GM18508 (cell line): ENCODE data around the gene ERP29.
"Not testable (repeated sequence)": the region's sequence is repeated elsewhere in the genome, so short reads cannot be mapped to it uniquely, and the experiment has no call there.

Experiments used
- ATAC-seq: cut with Tn5 transposase; IDR thresholded peaks from one replicate; pipeline ENCODE4 v1.9.1; 2021; ENCODE audit warnings: moderate number of reproducible peaks; ENCODE audit not compliant: insufficient read depth, unreplicated experiment

Gene ERP29

DNA sequence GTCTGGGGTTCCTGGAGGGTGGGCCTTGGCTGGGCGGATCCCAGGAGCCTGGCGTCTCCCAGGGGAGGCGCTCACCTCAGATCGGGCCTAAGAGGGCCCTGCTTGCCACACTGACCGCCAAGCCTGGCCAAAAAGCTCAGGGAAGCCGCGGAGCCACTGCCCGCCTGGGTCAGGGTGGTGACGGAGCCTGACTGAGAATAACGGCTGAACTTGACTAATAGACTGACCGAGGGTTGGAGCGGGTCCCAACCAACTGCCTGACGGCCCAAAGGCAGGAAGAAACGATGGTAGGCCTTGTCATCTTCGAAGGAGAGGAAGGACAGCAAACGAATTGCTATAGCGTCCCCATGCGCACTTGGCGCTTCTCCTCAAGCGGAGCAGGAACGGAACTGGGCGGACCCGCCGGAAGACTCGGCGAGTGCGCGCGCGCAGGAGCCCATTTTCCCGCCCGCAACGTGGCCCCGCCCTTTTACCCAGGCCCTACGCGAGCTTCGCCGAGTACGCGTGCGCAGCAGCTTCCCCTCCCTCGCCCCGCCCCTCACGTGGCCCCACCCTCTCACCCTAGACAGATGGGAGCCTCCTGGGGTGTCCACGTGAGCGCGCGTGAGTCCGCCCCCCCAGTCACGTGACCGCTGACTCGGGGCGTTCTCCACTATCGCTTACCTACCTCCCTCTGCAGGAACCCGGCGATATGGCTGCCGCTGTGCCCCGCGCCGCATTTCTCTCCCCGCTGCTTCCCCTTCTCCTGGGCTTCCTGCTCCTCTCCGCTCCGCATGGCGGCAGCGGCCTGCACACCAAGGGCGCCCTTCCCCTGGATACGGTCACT is at the start of gene ERP29, which contains the start of gene TMEM116:
Gene ERP29, plus strand, starts transcription at position 652 of the 826 bp plus-strand sequence. Its CDS starts 40 bp downstream, at position 692.
Gene TMEM116, minus strand, starts transcription at position 391 of the 826 bp plus-strand sequence. CDS start 7,895 bp downstream, outside the sequence.
- peak; percentile 38 for ATAC-seq

DNA sequence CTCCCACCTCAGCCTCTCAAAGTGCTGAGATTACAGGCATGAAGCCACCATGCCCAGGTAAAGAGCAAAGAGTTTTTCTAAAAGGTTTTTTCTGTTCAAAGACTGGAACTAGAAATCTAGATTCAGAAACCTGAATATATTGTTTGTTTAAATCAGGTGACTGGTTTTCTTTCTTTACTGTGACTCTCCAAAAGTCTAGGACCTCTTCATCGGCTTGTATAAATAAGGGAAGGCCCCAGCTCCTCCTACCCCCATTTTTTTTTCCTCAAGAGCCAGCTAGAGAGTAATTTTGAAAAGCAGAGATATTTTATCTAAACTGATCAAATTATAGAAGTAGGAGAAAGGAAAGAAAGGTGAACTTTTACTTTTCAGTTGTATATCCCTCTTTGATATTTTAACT is 48.3 kb upstream of the ERP29 start:
- no peak for ATAC-seq

DNA sequence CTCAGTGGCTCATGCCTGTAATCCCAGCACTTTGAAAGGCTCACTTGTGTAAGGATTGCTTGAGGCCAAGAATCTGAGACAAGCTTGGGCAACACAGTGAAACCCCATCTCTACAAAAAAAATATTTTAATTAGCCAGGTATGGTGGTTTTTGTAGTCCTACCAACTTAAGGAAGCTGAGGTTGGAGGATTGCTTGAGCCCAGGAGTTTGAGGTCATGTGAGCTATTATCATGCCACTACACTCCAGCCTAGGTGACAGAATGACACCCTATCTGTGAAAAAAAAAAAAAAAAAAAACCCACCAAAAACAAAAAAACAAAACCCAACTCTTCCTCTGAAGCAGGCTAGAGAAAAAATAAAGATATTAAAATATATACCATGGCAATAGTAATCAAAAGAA is 41.4 kb upstream of the ERP29 start:
- ATAC-seq = no peak

DNA sequence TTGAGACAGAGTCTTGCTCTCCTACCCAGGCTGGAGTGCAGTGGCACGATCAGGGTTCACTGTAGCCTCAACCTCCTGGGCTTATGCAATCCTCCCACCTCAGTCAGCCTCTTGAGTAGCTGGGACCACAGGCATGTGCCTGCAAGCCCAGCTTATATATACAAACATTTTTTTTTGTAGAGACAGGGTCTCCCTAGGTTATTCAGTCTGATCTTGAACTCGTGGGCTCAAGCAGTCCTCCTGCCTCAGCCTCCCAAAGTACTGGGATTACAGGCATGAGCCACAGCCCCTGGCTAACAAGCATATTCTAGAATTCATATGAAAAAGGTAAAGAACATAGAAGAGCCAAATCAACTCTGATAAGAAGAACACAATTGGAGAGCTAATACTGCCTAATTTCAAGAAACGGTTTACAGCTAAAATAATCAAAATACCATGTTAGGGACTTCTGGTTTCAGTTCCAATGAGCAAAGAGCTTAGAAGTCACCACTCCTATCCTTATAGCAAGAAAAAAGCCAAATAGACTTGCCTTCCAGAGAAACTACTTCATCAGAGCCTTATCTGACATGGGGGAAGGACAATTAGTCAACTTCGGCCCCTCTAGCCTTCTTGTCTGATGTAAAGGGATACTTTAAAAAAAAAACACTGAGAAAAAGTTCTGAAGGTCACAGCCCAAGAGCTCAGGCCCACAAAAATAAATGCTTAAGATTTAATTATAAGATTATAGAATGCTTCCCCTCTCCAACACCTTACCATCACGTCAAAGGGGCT is 37.9 kb upstream of the ERP29 start:
- ATAC-seq = no peak

DNA sequence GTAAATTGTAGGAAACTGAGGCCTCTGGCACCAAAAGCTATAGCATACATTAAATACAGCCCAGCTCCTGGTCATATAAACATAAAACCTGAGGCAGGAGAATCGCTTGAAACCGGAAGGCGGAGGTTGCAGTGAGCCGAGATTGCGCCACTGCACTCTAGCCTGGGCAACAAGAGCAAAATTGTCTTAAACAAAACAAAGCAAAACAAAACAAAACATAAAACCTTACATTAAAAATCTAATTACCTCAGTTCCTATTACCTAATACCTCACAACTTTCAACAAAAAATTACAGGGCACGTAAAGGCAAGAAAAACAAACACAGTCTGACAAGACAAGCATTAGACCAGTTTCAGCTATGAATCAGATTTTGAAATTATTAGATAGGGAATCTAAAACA is 36.9 kb upstream of the ERP29 start:
- ATAC-seq = no peak

DNA sequence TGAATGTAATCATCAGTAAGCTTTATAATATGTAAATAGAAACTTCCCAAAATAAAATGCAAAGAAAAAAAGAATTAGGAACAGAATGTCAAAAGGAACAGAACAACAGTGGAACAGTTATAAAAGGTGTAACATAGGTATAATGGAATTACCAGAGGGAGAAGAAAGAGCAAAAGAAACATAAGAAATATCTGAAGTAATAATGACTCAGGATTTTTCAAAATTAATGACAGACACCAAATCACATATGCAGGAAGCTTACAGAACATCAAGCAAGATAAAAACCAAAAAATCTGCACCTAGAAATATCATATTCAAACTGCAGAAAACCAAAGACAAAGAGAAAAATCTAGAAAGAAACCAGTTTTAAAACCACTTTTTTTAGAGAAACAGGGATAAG is 36.4 kb upstream of the ERP29 start:
- ATAC-seq = no peak

DNA sequence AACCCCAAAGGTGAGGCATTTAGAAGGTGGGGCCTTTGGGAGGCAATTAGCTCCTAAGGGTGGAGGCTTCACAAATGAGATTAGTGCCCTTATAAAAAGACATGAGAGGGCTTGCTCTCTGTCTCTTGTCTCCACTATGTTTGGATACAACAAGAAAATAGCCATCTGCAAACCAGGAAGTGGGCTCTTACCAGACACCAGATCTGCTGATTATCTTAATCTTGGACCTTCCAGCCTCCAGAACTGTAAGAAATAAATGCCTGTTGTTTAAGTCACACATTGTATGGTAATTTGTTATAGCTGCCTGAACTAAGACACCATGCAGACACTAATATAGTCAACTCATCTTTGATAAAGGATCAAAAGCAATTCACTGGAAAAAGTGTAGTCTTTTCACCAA is 34.7 kb upstream of the ERP29 start:
- ATAC-seq = no peak

DNA sequence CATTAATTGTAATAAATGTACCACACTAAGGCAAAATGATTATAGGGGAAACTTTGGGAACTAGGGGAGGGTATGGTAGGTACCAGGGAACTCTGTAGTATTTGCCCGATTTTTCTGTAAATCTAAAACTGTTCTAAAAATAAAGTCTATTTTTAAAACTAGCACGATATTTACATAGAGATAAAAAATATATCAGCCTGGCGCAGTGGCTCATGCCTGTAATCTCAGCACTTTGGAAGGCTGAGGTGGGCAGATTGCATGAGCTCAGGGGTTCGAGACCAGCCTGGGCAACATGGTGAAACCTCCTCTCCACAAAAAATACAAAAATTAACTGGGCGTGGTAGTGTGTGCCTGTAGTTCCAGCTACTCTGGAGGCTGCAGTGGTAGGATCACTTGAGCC is 32.6 kb upstream of the ERP29 start:
- no peak for ATAC-seq

DNA sequence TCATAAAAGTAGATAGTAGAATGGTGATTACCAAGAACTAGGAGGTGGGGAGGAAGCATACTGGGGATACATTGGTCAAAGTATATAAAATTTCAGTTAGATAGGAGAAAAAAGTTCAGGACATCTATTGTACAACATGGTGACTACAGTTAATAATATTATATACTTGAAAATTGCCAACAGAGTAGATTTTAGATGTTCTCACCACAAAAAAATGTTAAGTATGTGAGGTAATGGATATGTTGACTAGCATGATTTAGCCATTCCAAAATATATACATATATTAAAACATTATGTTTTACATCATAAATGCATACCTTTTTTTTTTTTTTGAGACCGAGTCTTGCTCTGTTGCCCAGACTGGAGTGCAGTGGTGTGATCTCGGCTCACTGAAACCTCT is 31.2 kb upstream of the ERP29 start:
- no peak for ATAC-seq

DNA sequence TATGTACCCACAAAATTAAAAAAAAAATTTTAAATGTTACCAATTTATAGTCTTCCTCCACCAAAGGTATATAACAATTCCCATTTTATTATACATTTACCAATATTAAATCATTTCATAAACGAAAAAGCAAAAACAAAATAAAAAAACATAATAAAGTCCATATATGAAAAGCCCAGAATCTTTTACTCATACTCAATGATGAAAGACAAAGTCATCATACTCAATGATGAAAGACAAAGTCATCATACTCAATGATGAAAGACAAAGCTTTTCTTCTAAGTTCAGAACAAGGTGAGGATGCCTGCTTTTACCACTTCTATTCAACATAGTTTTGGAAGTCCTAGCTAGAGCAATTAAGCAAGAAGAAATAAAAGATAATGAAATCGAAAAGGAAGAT is 28.4 kb upstream of the ERP29 start:
- ATAC-seq = no peak

DNA sequence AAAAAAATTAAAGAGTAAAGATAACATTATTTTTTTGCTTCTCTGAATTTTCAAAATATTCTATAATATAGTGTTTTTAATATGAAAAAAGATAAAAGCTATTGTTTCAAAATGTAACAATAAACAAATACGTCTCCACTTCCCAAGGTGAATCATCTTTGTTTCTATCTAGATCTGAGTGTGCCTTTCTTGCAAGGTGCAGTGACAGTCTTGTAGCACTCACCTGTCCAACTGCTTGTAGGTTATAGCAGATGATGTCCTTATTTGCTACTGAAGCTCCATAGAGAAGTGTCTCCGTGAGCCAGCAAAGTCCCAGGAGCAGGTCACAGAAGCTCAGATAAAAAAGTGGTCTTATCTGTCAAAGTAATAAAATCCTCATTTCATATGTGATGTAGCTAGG is 21.7 kb upstream of the ERP29 start:
- no peak for ATAC-seq

DNA sequence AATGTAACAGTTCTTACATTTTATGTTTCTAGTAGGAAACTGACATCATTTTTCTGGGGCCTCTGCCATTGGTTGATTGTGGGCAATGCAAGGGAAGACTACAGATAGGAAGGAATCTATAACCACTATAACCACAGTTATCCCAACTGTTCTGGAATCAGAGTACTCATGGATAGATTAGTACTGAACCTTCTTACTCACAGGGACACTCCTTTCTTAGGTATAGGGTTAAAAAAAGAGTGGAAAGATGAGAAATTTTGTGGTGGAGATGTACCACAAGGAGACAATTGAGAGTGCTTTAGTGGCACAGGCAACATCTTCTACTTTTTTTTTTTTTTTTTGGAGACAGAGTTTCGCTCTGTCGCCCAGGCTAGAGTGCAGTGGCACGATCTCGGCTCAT is 21.3 kb upstream of the ERP29 start:
- ATAC-seq = no peak

DNA sequence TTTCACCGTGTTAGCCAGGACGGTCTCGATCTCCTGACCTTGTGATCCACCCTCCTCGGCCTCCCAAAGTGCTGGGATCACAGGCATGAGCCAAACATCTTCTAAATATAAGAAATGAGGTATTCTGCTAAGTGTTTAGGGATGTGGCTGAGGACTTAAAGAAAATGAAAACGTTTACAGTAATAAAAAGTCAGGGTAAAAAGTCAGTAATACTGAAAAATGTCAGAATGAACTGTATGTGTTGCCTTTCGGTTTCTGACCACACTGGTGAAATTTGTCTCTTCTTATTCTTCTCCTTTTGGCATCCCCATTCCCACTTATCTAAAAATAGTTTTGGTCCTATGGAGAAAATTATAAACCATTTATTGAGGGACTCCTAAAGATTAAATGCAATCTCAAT is 20.8 kb upstream of the ERP29 start:
- no peak for ATAC-seq

DNA sequence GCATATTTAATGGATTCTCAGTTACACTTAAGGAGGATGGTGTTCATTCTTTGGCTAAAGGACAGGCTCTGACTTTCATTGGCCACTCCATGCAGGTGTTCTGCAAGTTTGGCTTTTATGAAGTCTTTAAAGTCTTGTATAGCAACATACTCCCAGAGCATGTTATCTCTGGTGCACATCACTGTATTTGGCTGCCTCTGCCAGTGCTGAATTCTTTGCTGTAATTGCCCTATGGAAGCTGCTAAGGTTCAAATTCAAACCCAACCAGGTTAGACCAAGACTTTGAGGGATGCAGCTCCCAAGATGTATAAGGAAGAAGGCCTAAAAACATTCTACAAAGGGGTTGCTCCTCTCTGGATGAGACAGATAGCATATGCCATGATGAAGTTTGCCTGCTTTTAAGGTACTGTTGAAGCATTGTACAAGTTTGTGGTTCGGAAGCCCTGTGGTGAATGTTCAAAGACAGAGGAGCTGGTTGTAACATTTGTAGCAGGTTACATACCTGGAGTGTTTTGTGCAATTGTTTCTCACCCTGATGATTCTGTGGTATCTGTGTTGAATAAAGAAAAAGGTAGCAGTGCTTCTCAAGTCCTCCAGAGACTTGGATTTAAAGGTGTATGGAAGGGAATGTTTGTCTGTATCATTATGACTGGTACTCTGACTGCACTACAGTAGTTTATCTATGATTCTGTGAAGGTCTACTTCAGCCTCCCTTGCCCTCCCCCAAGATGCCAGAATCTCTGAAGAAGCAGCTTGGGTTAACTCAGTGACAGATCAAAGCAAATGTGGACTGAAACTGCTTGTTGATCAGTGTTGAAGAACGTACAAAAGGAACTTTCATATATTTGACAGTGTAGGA is 19.7 kb upstream of the ERP29 start:
- ATAC-seq = no peak

DNA sequence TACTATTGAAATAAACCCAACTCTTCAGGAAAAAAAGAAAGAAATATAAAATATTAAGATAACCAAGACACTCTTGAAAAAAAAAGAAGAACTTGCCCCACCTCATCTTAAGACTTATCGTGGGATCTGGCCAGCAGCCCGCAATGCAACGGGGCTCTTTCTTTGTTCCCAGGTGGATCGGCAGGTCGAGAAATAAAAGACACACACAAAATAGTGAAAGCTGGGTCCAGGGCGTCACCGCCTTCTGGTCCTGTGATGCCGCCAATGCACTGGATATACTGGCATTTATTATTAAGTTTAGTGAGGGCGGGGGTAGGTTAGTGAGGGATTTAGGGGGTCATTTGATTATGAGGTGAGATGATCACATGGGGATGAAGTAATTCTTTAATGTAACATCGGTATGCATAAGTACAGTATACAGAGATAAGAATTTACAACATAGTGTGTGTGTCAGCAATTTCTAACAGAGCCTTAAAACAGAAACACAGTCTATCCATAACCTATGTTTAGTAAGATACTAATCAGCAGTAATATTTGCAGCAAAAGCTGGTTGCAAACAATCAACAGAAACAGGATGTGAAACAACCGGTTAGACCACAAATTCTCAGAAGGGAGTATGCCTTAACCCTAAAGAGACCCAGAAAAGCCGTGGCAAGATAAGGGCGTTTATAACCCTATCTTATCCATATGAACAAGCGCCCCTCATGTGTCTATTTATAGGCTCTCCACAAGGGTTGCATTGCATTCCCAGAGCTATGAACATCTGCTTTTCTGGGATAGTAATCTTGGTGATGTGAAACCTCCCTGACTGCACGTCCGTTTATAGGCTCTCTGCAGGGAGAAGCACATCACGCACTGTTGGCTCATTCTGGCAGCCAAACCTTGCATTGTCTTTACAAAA is 18.8 kb upstream of the ERP29 start:
- not testable (repeated sequence) for ATAC-seq

DNA sequence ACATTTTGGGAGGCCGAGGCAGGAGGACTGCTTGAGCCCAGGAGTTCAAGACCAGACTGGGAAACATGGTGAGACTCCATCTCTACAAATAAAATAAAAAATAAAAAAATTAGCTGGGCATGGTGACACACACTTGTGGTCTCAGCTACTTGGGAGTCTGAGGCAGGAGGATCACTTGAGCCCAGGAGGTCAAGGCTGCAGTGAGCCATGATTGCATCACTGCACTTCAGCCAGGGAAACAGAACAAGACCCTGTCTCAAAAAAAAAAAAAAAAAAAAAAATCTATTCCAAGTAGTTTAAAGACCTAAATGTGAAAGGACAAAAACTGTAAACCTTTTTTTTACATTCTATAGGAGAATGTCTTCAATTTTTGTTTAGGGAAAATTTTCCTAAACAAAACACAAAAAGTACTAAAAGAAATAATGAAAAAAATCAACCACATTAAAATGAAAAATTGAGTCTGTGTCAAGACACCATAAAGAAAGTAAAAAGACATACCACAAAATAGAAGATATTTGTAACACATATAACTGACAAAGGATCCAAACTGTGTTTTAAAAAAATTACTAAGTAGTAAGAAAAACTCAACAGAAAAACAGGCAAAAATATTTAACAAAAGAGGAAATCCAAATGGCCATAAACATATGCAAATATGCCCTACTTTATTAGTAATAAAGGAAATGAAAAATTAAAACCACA is 17.3 kb upstream of the ERP29 start:
- no peak for ATAC-seq

DNA sequence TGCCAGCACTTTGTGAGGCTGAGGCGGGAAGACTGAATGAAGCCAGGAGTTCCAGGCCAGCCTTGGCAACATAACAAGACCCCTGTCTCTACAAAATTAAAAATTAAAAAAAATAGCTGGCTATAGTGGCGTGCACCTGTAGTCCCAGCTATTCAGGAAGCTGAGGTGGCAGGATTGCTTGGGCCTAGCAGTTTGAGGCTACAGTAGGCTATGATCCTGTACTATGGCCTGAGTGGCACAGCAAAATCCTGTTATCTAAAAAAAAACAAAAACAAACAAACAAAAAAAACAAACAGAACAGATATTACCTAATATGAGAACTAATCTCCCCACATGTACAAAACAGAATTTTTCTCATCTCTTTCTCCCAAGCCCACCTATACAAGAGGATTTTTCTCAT is 15.9 kb upstream of the ERP29 start:
- ATAC-seq = no peak

DNA sequence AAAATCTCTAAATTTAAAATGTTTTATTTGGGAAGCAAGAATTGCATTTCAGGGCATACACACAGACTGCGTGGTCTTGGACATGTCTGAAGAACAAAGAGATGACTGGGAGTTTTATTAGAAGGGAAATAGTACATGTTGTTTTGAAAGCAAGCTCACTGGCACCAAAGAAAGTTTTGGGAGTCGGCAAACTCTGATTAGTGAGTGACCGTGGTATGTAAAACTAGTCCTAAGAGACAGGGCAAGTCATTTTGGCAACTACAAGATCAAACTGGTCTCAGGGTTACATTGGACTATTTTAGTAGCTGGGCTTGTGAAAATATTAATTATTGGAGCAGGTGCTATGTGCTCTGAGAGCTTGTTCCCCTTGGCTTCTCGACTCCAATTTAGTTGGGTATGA is 15.2 kb upstream of the ERP29 start:
- ATAC-seq = no peak

DNA sequence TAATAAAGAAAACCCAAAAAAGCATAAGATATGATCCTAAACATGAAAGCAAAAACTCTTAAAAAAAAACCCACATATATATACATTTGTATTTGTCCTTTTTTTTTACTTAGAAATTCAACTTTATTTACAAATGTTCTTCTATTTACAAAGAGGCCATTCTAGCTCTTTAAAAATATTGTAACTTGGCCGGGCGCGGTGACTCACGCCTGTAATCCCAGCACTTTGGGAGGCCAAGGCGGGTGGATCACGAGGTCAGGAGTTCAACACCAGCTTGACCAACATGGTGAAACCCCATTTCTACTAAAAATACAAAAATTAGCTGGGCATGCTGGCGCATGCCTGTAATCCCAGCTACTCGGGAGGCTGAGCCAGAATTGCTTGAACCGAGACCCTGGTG is 14.1 kb upstream of the ERP29 start:
- ATAC-seq = not testable (repeated sequence)
